ENCODE measurements around the gene NT5C2.

The NT5C2 gene

GRCh38 chr10:103193107-103193819, at the start of gene NT5C2:
TSS of gene NT5C2 (minus strand) at chr10:103193272. CDS start at chr10:103174958, 18,314 bp downstream.
- peak within 1 kb of the TSS; percentile 92 for H3K4me3 ChIP-seq (ENCODE audit: low read depth, low read length)
- TF ChIP-seq, protein P1, sequence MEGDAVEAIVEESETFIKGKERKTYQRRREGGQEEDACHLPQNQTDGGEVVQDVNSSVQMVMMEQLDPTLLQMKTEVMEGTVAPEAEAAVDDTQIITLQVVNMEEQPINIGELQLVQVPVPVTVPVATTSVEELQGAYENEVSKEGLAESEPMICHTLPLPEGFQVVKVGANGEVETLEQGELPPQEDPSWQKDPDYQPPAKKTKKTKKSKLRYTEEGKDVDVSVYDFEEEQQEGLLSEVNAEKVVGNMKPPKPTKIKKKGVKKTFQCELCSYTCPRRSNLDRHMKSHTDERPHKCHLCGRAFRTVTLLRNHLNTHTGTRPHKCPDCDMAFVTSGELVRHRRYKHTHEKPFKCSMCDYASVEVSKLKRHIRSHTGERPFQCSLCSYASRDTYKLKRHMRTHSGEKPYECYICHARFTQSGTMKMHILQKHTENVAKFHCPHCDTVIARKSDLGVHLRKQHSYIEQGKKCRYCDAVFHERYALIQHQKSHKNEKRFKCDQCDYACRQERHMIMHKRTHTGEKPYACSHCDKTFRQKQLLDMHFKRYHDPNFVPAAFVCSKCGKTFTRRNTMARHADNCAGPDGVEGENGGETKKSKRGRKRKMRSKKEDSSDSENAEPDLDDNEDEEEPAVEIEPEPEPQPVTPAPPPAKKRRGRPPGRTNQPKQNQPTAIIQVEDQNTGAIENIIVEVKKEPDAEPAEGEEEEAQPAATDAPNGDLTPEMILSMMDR (IDR thresholded peaks at IDR 0.05; ENCODE audit: low read depth, low read length), result no peak

DNA sequence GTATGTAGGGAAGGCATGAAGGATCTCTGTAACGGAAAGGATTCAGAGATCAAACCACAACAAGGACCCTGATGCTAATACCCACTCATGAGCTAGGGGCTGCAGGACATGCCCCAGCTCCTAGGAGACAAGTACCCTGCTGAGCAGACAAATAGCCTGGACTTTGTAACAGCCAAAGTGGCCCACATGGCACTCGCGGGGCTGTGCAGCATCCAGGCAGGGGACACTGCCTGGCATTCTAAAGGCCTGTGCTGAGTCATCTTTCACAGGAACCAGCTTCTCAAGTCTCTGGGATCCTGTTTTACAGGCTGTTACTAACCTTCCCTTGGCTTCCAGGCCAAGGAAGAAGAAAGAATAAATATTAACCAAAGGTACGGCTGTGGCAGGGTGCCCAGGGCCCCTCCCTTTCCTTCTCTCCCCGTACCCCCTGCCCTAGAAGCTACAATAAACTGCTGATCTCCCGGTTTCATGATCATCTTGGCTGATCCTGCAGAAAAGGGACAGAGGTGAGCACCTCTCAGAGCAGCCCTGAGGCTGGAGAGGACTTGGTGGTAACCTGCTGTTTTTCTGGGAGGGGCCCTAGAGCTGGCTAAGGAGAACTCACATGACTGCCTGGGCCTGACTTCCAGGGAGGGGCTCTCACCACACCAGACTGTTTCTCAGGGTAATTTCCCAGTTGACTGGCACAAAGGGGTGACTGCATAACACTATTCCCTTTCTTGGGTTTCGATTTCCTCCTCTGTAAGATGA, 48.4 kb upstream of the NT5C2 start:
- no peak overlapping the region for H3K4me3 ChIP-seq (ENCODE audit: low read depth, low read length)
- TF ChIP-seq, protein P1 (IDR thresholded peaks at IDR 0.05; ENCODE audit: low read depth, low read length), result no peak

- TF ChIP-seq, protein P1 (IDR thresholded peaks at IDR 0.05; ENCODE audit: low read depth, low read length), result peak; percentile 54
- H3K4me3 ChIP-seq (ENCODE audit: low read depth, low read length), result no peak overlapping the region
Observed at GRCh38 chr10:103238506-103239252, 45.6 kb upstream of the NT5C2 start.

DNA sequence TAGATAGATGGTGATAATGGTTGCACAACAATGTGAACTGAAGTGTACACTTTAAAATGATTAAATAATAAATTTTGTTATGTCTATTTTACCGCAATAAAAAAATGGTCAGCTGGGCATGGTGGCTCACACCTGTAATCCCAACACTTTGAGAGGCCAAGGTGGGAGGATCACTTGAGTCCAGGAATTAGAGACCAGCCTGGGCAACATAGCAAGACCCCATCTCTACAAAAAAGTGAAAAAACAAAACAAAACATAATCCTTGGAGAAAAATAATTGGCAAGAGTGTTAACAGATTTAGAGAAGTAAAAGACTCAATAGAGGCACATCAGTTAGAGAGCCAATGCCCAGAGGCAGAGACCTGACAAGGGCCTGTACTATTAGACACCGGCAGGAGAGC, 42.7 kb upstream of the NT5C2 start:
- H3K4me3 ChIP-seq (ENCODE audit: low read depth, low read length), result no peak overlapping the region
- TF ChIP-seq, protein P1 (IDR thresholded peaks at IDR 0.05; ENCODE audit: low read depth, low read length), result no peak

DNA sequence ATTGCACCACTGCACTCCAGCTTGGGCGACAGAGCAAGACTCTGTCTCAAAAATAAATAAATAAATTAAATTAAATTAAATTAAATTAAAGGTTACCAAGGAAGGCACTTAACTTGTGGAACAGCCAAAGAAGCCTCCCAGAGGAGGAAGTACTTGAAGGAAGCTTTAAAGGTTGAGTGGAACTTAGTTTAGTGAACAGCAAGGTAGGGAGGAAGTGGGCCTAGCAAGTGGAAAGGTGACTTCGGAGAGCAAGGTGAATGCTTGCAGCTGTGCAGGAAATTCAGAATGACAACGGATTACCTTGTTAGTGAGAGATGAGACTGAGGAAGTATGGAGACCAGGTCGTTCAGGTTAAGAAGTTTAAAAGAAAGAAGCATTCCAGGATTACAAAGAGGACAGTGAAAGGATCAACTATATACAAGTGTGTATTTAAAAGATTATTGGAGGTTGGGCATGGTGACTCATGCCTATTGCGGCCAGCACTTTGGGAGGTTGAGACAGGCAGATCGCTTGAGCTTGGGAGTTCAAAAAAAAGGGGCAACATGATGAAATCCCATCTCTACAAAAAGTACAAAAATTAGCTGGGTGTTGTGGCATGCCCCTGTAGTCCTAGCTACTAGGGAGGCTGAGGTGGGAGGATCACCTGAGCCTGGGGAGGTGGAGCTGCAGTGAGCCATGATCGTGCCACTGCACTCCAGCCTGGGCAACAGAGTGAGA, 39.9 kb upstream of the NT5C2 start:
- no peak overlapping the region for H3K4me3 ChIP-seq (ENCODE audit: low read depth, low read length)
- TF ChIP-seq, protein P1 (IDR thresholded peaks at IDR 0.05; ENCODE audit: low read depth, low read length), result no peak

- TF ChIP-seq, protein P1 (IDR thresholded peaks at IDR 0.05; ENCODE audit: low read depth, low read length), result no peak
- no peak overlapping the region for H3K4me3 ChIP-seq (ENCODE audit: low read depth, low read length)
Observed at GRCh38 chr10:103232131-103232673, 39.1 kb upstream of the NT5C2 start.

All from WI38 (cell line).